Measurements from ENCODE around the gene POSTN.

Gene POSTN

DNA sequence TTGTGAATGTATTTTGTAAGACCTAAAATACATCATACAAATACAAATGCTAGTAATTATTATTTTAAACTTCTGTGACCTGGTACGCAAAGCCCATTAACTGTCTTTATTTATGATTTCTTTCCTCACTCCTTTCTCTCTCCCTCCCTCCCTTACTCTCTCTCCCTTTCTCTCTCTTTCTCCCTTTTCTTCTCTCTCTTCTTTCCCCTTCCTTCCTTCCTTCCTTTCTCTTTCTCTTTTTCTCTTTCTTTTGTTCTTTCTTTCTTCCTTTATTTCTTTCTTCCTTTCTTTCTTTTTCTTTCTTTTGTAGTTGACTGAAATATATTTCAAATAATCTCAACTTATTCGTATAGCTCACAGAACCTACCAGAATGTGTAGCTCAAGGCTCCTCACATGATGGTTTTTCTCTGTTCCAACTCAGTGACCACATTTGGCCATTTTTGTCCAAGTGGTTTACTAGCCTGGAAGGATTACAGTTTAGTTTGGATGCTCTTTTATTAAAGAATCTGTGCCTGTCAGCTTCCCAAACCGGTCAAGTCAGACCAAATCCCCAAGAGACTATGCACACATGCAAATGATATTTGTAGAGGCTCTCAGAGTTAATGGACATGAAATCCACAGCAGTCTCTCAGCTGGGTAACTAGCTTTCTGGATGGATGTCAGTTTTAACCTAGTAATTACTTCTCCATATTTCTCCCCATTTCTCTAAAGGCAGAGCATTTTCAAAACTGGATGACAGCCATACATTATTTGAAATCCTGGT lies 71.7 kb downstream of the POSTN start:
- no peak for DNase-seq (ENCODE audit: insufficient read length, low spot score)
- no peak for FAIRE-seq

DNA sequence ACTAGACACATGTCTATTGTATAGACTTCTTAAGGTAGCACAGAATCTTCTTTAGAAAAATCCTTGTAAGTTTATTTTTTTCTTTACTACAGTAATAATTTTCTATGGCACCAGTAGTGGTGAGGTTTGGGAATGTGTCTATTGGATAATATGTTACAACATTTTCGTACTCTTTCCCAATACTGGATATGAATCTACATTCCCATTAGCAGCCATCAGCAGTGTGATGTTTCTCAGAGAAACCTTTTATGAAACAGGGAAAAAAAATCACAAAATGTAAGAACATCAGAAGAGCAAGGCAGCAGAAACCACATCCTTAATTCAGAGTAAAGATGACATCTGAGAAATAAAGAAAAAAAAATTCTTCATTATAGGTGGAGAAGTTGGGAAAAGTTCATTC lies 83.3 kb downstream of the POSTN start:
- FAIRE-seq (no peak), DNase-seq (ENCODE audit: insufficient read length, low spot score) (no peak)

Measured in GM19239 (cell line).